Adrenal gland (tissue), 5 donors: Measurements from ENCODE around the gene CSNK2B.

Experiments
- CTCF ChIP-seq, 6 experiments: fragments of 450-650 bp in 4 of 6; fragments of 200-600 bp in 2 of 6; sonication (generic) in 1 of 6; IDR thresholded peaks; 1 replicate in 5 of 6; 2 replicates in 1 of 6; pipeline versions ENCODE4 v1.5.1 to v1.8.0; 2016 to 2021; ENCODE audit warnings: antibody characterized with exemption in 6 of 6, mild to moderate bottlenecking in 2 of 6, moderate library complexity in 1 of 6
- POLR2A ChIP-seq, 2 donors: fragments of 450-650 bp; IDR thresholded peaks; one replicate each; pipeline ENCODE4 v1.6.1; 2017; ENCODE audit warnings: antibody characterized with exemption in 2 of 2, mild to moderate bottlenecking in 2 of 2, moderate library complexity in 1 of 2
- donor health status: DM: no; HTN: no; CAD: no.

GRCh38 chr6:31702819-31703716, 37.2 kb downstream of the CSNK2B start, which contains the start of gene ABHD16A:
- TF ChIP-seq CTCF (IDR thresholded peaks at IDR 0.05) (peak in 3 of 6 experiments; percentile 12 to 19 (median 18)), POLR2A (IDR thresholded peaks at IDR 0.05) (peak; percentile 91)
